BJ (cell line): ENCODE measurements around the gene SMARCD3. TPM values are rescaled to one million over a fixed set of nuclear protein-coding genes. Genes with fewer than 3 reads are reported as not detected.

Source experiments
- CTCF ChIA-PET: fragments of 350-600 bp; formaldehyde crosslinking; extraction: SDS; loops from one replicate; lab custom pipeline; 2021; ENCODE audit warnings: antibody characterized with exemption, inconsistent platforms; lab: Yijun Ruan, JAX
- POLR2A ChIA-PET: fragments of 300-600 bp; sonication (Branson Sonifier 250); formaldehyde crosslinking; extraction: SDS; loops from one replicate; lab custom pipeline; 2021; ENCODE audit warnings: antibody characterized with exemption; lab: Charles Lee
- DNase-seq: peaks from one replicate; pipeline ENCODE4 v3.0.0-alpha.2; 2011; ENCODE audit warnings: low read depth
- H3K27me3 ChIP-seq: 2 replicates; pipeline ENCODE4 v1.6.0; 2011; ENCODE audit warnings: low read length; ENCODE audit not compliant: control insufficient read depth, insufficient read depth
- H3K36me3 ChIP-seq: 2 replicates; pipeline ENCODE4 v1.5.1; 2011; ENCODE audit warnings: low read length; ENCODE audit not compliant: control insufficient read depth, insufficient read depth
- H3K4me3 ChIP-seq: 2 replicates; pipeline ENCODE4 v1.5.1; 2011; ENCODE audit warnings: low read depth, mild to moderate bottlenecking, control low read depth, low read length
- polyA plus RNA-seq: library from polyadenylated mRNA; depleted of rRNA; stranded (reverse); fragments of >200 nt; gene quantifications from 2 replicates; pipeline ENCODE4 v1.2.3, GENCODE V29; 2011
- TF ChIP-seq, protein P1 (sequence below): IDR thresholded peaks from 2 replicates; pipeline ENCODE4 v1.5.1; 2011; ENCODE audit warnings: low read depth, mild to moderate bottlenecking, control low read depth, inconsistent platforms, low read length, moderate library complexity; ENCODE audit not compliant: insufficient read depth

Gene SMARCD3
- polyA plus RNA-seq, 1 experiment: 46.6 TPM

DNA sequence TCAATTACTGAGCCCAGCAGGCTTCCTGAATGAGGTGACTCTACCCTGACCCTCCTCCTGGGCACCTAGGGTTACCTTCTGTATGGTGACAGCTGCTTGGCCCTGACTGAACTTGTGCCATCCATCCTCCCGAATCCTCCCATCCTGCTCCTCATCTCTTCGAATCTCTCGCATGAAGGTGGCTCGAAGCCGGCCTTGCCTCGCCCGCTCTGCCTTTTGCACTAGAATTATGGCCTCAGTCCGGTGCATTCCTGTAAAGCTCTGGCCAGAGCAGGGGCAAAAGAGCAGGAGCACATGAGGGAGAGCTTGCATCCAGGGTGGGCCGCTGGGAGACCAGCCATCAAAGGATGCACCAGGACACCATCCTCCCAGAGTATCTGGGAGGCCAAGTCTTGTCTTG, 45.7 kb downstream of the SMARCD3 start:
- CTCF ChIA-PET: no interaction called here
- TF ChIP-seq, protein P1, sequence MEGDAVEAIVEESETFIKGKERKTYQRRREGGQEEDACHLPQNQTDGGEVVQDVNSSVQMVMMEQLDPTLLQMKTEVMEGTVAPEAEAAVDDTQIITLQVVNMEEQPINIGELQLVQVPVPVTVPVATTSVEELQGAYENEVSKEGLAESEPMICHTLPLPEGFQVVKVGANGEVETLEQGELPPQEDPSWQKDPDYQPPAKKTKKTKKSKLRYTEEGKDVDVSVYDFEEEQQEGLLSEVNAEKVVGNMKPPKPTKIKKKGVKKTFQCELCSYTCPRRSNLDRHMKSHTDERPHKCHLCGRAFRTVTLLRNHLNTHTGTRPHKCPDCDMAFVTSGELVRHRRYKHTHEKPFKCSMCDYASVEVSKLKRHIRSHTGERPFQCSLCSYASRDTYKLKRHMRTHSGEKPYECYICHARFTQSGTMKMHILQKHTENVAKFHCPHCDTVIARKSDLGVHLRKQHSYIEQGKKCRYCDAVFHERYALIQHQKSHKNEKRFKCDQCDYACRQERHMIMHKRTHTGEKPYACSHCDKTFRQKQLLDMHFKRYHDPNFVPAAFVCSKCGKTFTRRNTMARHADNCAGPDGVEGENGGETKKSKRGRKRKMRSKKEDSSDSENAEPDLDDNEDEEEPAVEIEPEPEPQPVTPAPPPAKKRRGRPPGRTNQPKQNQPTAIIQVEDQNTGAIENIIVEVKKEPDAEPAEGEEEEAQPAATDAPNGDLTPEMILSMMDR: no peak

DNA sequence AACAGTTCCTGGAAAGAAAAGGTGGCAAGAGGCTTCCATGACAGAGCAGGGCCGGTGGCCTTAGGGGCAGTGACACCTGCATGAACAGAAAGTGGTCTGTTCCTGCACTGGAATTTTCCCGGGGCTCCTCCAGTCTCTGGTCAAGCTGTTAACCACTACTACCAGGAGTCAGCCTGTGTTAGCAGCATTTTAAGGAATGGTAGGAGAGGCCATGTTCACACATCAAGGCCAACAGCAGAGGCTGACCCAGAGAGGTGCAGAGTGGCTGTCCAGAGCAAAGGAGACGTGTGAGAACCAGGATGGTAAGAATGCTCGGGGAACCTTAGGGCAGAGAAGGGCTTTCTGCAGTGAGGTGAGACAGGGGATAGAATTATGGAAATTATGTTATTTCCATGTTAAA, 46.7 kb downstream of the SMARCD3 start:
- H3K36me3 ChIP-seq: no peaks in the 10 kb centered on the region
- H3K27me3 ChIP-seq: peaks cover 35% of the 10 kb centered on the region
- POLR2A ChIA-PET: no interaction called here
- CTCF ChIA-PET: no interaction called here
- no peak for DNase-seq
- H3K4me3 ChIP-seq: no peak overlapping the region
- TF ChIP-seq, protein P1: no peak

More for the DNA sequence above, 45.7 kb downstream of the SMARCD3 start:
- no peak for DNase-seq
- peaks cover 27% of the 10 kb centered on the region for H3K27me3 ChIP-seq
- POLR2A ChIA-PET: no interaction called here
- H3K4me3 ChIP-seq: no peak overlapping the region
- H3K36me3 ChIP-seq: no peaks in the 10 kb centered on the region

GRCh38 chr7:151201344-151201743, 47.1 kb downstream of the SMARCD3 start:
- Histone ChIP-seq H3K27me3 (peaks cover 37% of the 10 kb centered on the region), H3K36me3 (no peaks in the 10 kb centered on the region), H3K4me3 (no peak overlapping the region)
- no peak for DNase-seq
- ChIA-PET POLR2A (no interaction called here), CTCF (interaction anchor here (1.1 kb wide), 1 partner anchor 43 kb away, joined by 4 read pairs; no protein-coding TSS in a partner anchor)
- TF ChIP-seq, protein P1: no peak

GRCh38 chr7:151198945-151199848, 49.3 kb downstream of the SMARCD3 start:
- TF ChIP-seq, protein P1: no peak
- Histone ChIP-seq H3K36me3 (no peaks in the 10 kb centered on the region), H3K27me3 (peaks cover 45% of the 10 kb centered on the region), H3K4me3 (no peak overlapping the region)
- DNase-seq: no peak
- ChIA-PET POLR2A (no interaction called here), CTCF (interaction anchor here (0.8 kb wide), 1 partner anchor 28 kb away, joined by 3 read pairs; the partner anchor contains the start of gene ABCF2)

DNA sequence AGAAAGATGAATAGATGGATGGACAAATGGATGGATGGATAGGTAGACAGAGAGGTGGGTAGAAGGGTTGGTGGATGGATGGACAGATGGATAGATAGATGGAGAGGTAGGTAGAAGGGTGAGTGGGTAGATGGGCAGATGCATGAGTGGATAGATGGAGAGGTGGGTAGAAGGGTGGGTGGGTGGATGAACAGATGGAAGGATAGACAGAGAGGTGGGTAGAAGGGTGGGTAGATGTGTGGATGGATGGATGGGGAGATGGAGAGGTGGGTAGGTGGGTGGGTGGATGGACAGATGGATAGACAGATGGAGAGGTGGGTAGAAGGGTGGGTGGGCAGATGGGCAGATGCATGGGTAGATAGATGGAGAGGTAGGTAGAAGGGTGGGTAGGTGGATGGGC, 50.6 kb downstream of the SMARCD3 start:
- ChIA-PET POLR2A (no interaction called here), CTCF (no interaction called here)
- TF ChIP-seq, protein P1: no peak
- no peak for DNase-seq
- H3K36me3 ChIP-seq: no peaks in the 10 kb centered on the region
- no peak overlapping the region for H3K4me3 ChIP-seq
- H3K27me3 ChIP-seq: peaks cover 42% of the 10 kb centered on the region
